Left ventricle myocardium superior (tissue), 1 donor: ENCODE results near the gene DLGAP3. TPM values are rescaled to one million over a fixed set of nuclear protein-coding genes. Genes with fewer than 3 reads are reported as not detected.
"Not testable (repeated sequence)": the region's sequence is repeated elsewhere in the genome, so short reads cannot be mapped to it uniquely, and the experiment has no call there.

Experiments
- ATAC-seq: fragments of 200-7000 bp; cut with Tn5 transposase; one replicate; pipeline ENCODE4 v1.9.1; 2020; ENCODE audit warnings: mild to moderate bottlenecking, moderate library complexity
- DNase-seq: peaks from one replicate; pipeline ENCODE4 v3.0.0-alpha.2; 2020
- intact Hi-C: fragments of 100-400 bp; cut with micrococcal nuclease; formaldehyde crosslinking; loops from one replicate; pipeline ENCODE4 v1.11.0; 2022
- total RNA-seq: library from RNA; stranded (reverse); fragmentation: NEBNext Ultra II Directional; extraction: Animal tissue kit (Norgen Biotek cat#: 25700); gene quantifications from one replicate; pipeline ENCODE4 v1.2.1, GENCODE V29; 2021
- donor health status: DM: no; HTN: yes; CAD: no; lungs with severe emphysema.

The DLGAP3 gene
- total RNA-seq, 1 donor from 2014 or later = 0.10 TPM

DNA sequence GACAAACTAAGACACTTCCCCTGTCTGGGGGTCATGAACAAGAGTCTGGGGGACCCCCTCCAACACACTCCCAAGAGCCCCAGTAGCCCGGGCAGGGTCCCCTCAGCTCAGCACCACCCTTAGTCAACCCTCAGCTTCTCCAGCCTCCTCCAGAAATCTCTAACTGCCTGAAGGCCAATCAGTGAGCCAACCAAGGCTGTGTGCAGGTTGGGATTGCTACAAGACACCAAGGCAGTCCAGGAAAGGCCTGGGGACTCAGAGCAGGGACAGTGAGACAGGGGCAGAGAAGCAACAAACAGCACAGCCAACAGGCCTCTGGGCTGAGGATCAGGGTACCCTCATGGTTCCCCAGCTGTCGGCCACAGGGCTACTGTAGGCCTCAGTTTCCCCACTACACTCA is 83.2 kb downstream of the DLGAP3 start:
- DNase-seq = no peak
- intact Hi-C loops = no loop called here
- ATAC-seq = no peak

- peak; percentile 42 for ATAC-seq
- intact Hi-C loops = no loop called here
- DNase-seq = peak; percentile 31
Measured at GRCh38 chr1:34845131-34845901, 84.1 kb downstream of the DLGAP3 start.

DNA sequence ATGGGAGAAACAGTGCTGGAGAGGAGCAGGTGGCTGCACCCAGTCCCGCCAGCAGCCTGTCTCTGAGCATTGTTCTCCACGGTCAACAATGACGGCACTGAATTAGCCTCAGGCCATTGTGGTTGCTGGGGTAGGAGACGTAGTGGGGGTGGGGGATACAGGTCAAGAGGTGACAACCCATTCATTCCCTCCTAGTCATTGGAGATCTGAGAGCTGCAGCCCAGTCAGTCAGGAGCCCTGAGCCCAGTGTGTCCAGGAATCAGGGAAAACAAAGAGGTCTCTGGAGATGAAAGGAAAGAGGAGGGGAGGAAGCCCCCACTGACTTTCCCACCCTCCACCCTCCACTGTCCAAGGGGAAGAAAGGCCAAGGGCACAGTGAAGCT is 85.2 kb downstream of the DLGAP3 start:
- no peak for ATAC-seq
- no peak for DNase-seq
- intact Hi-C loops = no loop called here

DNA sequence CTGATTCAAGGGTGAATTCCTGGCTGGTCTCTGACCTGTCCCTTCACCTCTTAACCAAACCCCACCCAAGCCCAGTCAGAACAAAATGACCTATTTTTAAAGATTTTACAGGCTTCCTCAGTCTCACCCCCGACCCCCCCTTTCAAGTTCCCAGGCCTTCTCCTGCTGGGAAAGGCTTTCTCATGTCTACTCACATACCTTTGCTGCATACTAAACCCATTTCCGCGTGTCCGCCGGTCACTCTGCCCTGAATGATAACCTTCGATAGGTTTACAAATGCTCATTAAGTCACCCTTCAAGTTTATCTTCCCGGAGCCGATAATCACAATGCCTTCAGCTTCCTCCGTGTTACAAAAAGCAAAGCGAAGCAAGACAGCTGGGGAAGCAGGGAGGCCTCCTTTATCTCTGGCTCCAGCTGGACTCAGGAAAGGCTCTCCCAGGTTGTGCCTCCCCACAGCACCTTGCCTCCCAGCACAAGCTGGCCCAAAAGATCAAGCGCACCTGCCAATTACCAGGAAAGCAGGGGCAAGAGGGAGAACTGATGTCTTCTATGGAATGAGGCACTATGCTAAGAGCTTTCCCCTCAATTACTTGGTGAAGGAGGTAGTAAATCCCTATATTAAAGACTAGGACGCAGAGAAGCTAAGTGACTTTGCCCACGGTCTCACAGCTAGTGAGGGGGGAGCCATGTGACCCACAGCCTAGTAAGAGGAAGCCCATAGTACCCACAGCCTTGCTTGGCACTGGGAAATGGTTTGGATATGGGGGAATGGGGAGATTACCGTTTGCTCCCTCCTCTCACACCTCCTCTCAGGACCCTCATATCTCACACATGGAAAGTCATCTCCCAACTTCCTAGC is 85.8 kb downstream of the DLGAP3 start:
- intact Hi-C loops = no loop called here
- DNase-seq (no peak), ATAC-seq (peak; percentile 17)

DNA sequence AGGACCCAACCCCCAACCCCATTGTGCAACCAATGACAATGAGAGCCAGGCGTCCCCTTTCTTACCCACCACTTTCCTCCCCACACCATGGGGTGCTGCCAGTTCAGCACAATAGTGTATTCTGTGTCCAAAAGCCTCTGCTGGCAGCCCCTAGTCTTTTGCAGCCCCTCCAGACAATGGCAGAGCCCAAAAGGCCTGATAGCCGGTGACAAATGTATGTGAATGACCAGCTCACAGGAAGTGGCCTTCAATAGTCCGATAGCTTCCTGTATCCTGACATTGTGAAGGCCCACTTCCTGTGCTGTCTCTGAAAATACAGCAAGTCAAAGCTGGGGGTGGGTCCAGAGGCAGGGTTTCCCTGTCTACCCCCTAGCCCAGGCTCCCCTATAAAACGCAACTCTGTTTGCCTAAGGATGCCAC is 86.5 kb downstream of the DLGAP3 start:
- no peak for DNase-seq
- peak; percentile 47 for ATAC-seq
- intact Hi-C loops = no loop called here

DNA sequence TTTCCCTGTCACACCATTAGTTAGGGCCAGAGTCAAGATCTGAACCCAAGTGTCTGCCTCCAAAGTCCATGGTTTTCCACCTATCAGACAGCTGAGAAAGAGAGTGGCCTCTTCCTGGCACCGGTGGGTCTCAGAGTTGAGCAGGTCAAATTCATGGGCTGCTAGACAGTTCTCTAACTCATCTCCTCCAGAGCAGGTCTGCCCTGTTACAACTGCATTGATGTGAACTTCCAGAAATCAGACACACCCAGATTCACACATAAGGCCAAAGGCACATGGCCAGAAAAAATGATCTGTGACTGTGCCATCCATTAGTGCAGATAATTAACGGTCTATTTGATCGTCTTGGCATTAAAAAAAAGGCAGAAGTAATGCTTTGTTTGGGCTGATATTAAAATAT is 87.4 kb downstream of the DLGAP3 start:
- no peak for ATAC-seq
- DNase-seq = no peak
- intact Hi-C loops = no loop called here

GRCh38 chr1:34840426-34840825 is 89.0 kb downstream of the DLGAP3 start:
- no peak for DNase-seq
- ATAC-seq = no peak
- intact Hi-C loops = no loop called here

GRCh38 chr1:34839526-34840305 is 89.7 kb downstream of the DLGAP3 start:
- DNase-seq (no peak), ATAC-seq (no peak)
- intact Hi-C loops = no loop called here

- intact Hi-C loops = no loop called here
Measured at GRCh38 chr1:34833711-34834110, 95.7 kb downstream of the DLGAP3 start.

GRCh38 chr1:34831721-34832246 is 97.7 kb downstream of the DLGAP3 start:
- intact Hi-C loops = no loop called here
- no peak for DNase-seq

More at GRCh38 chr1:34833711-34834110, 95.7 kb downstream of the DLGAP3 start:
- no peak for ATAC-seq
- DNase-seq = no peak

DNA sequence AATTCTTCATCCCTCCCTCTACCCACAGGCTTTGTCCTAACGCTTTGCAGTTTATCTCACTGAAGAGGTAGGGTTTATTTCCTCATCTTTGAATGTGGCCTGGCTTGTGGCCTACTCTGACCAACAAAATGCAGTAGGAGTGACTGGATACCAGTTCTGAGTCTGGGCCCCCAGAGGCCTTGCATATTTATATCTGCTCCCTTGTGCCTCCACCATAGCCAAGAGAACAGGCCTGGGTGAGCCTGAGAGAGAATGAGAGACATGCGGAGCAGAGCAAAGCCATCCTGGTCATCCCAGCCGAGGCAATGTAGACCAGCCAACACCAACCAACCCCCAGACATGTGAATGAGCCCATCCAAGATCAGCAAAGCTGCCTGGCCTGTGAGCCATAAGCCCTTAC is 100.2 kb downstream of the DLGAP3 start:
- intact Hi-C loops = no loop called here
- ATAC-seq = no peak
- DNase-seq = no peak

More at GRCh38 chr1:34831721-34832246, 97.7 kb downstream of the DLGAP3 start:
- no peak for ATAC-seq

GRCh38 chr1:34828611-34829010 is 100.8 kb downstream of the DLGAP3 start:
- DNase-seq (no peak), ATAC-seq (no peak)
- intact Hi-C loops = no loop called here

DNA sequence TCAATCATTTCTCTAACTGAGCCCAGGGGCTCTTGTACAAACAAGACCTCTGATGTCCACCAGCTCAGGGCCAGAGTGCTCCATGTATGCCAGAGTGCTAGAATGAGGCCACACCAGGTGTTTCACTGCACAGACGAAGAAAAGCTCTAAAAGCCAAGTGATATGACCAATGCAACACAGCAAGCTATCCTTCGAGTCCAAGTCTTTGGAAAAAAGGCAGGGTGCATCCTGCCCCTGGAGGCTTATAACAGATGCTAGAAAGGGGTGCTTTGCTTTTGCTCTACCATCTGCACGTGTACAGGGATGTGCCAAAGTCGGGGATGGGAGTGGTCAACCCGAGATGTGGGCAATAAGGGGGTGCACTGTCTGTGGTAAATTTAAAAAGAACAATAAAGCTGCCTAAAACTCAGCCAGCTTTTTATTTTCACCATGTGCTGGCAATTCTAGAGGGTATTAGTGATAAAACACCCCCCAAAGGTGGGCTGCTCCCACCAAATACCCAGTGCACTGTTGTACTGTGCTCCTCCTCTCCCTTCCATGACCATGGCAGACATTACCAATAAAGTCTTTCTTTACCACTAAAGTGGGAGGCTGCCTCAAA is 102.0 kb downstream of the DLGAP3 start:
- intact Hi-C loops = no loop called here
- DNase-seq (no peak), ATAC-seq (no peak)

- intact Hi-C loops = no loop called here
- peak; percentile 52 for DNase-seq
- ATAC-seq = peak; percentile 89
Measured at GRCh38 chr1:34825455-34826091, 103.9 kb downstream of the DLGAP3 start.

DNA sequence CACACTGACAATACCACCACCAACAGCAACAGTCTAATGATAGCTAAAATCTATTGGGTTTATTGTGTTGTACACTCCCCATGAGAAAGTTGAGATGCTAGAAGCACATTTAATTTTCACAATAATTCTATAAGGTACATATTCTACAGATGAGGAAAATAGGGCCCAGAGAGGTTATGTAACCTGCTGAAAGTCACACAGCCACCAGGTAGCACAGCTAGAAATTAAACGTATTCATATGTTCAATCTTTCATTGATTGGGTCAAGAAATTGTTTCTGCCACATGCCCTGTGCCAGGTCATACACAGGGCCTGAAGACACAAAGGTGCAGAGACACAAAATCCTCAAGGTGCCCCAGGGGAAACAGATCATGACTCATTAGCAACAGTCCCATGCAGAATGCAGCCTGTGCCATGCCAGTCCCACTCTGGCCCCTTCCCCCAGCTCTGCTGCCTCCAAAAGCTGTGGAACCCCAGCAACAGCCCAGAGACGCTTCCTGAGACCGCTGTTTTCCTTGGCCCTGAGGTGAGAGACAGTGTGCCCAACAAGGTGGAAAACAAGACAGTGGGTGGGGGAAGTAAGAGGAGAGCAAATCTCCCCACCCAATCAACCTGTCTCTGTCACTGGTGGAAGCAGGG is 104.5 kb downstream of the DLGAP3 start:
- peak; percentile 15 for ATAC-seq
- no peak for DNase-seq
- intact Hi-C loops = no loop called here

DNA sequence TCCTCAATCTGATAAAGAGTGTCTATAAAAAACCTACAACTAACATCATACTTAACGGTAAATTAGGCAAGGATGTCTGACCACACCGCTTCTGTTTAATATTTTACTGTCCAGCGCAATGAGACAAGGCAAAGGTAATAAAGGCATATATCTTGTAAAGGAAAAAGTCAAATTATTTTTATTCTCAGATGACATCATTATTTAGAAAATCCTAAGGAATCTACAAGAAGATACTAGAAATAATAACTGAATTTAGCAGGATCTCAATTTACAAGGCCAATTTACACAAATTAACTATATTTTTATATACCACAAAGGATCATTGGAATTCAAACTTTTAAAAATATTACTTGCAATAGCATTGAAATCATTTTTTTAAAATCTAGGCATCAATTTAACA is 107.2 kb downstream of the DLGAP3 start:
- ATAC-seq (no peak), DNase-seq (no peak)
- intact Hi-C loops = no loop called here

DNA sequence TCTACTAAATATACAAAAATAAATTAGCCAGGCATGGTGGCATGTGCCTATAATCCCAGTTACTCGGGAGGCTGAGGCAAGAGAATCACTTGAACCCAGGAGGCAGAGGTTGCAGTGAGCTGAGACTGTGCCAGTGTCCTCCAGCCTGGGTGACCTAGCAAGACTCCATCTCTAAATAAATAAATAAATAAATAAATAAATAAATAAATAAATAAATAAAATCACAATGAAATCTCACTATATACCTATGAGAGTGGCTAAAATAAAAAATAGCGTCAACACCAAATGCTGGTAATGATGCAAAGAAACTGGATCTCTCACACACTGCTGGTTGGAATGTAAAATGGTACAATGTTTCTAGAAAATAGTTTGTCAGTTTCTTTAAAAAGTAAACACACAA is 110.6 kb downstream of the DLGAP3 start:
- DNase-seq, intact Hi-C loops, ATAC-seq: not testable (repeated sequence)

GRCh38 chr1:34816778-34817177 is 112.7 kb downstream of the DLGAP3 start:
- intact Hi-C loops = no loop called here
- DNase-seq (no peak), ATAC-seq (no peak)
